Stimulated activated CD4-positive, alpha-beta T cell treated with anti-CD3 and anti-CD28 coated beads, Interleukin-1b, Interleukin-23, amount 100 ng/mL, for 4 hours (primary cell): ENCODE data around the gene ZFHX3.

Experiments used
- DNase-seq, 2 donors: peaks; one replicate each; pipeline ENCODE4 v3.0.0-alpha.2; 2020; ENCODE audit warnings: low read depth in 2 of 2

ZFHX3 gene

GRCh38 chr16:72934636-72935403 lies 113.1 kb downstream of the ZFHX3 start:
- DNase-seq, result no peak

DNA sequence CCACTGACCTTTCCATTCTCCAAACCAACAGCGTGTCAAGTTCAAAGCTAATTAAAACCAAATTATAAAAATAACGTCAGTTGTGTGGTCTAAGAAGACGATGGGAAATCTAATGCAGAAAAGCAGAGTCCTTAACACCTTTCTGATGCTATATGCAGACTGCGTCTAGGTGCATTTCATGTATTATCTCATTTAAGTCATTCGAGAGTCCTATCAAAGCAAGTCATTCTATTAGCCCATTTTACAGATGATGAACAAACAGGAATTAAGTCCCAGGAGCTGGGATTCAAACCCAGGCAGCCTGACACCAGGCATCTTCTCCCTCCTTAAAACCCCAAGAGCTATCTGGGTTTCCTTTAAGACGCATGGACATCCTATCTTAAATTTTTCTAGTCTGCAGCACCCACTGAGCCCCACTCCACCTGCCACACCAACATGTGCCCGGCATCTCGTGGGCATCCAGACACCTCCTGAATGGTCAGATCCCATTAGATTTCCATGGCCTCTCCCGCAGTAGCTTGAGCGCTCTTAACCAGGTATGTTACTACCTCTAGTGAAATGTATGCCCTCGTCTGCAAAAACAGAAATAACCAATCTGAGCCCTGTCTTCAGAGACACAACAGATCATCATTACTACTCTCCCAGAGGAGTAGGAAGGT lies 115.1 kb downstream of the ZFHX3 start:
- no peak for DNase-seq

DNA sequence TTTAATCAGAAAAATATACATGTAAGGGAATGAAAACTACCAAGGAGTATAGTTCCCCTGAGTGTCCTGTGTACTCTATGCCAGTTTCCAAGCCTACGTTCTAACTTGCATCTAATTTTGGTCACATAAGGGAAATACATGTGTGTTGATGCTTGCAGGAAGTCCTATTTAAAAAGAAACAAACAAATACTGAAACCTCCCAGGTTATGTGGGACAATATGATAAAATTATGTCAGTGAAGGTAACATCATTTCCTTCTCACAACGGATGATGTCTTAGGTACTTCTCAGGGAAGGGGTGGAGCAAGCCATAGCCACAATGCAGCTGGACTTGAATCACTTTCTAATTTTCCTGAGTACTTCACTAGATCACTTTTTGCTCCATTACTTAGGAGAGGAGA lies 115.9 kb downstream of the ZFHX3 start:
- no peak for DNase-seq

GRCh38 chr16:72930396-72930795 lies 117.5 kb downstream of the ZFHX3 start:
- DNase-seq, result no peak

- DNase-seq, result no peak
Observed at GRCh38 chr16:72928090-72928981, 119.6 kb downstream of the ZFHX3 start.

DNA sequence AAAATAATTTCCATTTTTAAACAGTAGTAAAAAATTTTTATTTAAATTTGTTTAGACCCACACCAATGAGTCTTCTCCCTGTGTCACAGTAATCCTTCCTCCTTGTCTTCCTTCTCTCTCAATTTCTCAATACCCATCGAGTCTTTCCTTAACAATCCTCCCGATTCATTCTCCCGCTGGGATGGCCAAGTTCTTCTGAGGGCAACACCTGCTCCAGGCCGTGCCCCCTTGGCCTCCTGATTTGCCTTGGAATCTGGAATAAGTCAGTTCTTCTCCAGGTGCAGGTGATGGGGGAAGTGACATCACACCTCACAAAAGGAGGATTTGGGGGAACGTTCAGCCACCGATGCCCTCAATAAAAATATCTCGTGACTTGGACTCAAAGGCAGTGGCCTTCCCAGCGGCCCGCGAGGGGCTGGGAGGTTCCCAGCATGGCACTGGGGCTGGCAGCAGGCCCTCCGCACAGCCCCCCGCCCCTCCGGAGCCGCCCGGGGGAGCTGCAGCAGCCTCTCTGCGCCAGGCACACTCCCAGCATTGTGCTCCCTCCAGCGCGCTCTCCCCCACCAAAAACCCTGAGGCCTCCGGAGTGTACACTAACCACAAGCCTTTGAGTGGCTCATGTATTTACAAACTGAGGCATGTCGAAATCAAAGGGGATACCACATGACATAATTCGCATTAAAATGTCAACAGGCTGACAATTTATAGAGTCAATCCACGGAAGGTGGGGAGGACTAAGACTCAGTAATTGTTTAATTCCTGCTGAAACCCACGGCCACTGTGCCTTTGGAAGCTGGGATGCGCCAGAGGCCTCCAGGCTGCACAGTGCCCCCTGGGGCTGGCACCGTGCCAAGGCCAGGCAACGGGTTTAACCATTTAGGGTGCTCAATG lies 120.5 kb downstream of the ZFHX3 start:
- no peak for DNase-seq

DNA sequence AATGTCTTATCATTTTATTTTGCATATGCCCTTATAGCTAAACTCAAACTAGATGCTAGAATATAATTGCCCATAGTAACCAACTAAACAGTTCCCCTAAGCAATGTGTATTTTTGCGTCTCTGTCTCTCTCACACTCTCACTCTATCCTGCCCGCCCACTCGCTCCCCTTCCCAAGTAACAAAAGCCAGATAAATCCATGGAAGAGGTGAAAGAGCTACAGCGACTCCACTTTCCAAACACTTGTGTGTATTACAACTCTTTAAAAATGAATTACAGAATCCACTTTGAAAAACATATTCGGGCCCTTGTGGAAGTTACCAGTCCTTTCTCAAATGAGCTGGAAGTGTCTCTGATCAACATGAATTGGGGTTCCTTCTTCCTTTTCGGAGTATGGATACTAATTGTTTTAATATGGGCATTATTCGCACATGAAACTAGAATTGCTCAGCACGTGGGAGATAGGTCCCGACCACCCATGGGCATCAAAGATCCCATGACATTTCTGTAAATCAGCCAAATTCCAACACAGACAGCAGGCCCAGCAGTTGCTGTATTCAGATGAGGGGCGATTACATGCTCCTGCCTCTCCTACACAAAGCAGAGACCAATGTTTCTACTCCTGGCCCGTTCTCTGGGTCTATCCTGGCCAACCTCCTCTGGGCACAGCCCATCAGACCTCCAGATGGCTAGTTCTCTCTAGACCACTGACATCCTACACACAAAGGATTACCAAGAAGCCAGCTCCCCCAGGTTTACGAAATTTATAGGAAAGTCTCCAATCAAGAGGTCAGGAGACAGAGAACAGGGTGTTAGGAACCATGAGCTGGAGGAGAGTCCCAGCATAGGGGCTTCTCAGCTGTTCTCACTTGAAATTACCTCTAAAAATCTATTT lies 121.5 kb downstream of the ZFHX3 start:
- no peak for DNase-seq

GRCh38 chr16:72925631-72925979 lies 122.3 kb downstream of the ZFHX3 start:
- no peak for DNase-seq

DNA sequence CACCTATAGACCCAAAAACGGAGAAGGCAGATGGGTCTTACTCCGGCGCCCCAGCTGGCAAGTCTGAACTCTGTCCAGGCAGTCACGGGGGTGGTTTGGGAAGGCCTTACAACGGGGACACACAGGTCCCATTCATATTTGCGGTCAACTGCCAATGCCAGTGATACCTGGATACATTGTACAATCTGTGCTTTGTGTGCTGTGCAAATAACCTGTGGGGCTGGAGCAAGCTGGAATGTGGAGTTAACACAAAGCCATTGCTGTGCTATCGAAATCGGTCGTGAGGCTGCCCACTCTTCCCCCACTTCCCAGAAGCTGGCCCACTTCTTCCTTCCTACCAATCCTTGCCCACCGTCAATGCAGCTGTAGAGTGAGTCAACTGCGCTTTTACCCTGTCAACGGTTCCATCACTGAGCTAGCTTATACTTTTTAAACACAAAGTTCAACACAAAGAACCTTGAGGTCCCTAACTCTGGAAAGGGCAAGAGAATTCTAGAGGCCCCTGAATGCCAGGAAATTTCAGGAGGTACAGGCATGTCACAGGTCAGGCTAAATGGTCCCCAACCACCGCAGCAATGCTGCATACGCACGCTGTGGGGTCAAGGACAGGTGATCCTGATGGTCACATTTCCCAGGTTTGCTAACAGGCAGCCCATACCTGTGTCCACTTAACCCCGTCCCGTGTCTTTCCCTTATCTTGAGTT lies 122.8 kb downstream of the ZFHX3 start:
- DNase-seq, result no peak

DNA sequence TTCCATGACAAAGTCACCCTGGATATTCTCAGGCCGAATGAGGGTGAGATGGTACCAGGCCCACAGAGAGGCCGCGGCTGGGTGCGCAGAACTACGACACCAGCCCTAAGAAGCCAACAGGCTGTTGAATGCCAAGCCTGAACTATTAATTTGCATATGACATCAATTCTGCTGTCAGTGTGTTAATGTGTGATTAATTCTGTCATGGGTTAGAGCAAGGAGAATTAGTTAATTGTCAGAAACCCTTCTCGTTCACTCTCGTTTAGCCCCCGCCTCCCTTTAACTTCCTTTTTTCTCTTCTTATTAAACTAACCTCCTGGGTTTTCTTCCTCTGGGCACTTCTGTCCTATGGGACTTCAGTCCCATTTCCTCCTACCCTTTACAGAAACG lies 123.4 kb downstream of the ZFHX3 start:
- no peak for DNase-seq

DNA sequence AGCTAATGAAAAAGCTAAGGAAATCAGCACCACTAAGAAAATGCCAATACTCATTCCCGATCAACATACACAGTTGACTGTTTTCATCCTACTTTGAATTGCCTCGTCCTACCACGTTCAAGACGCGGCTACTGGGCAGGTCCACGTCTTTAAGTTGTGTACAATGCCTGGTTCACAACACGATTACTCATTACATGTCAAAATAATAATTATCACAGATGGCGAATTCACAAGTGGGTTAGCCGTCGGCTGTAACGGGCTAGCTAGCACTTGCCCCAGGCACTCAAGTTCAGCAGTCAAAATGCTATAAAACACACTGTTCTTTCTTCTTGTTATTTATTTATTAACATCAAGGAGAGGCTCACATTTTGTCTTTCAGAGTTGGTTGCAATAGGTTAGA lies 124.2 kb downstream of the ZFHX3 start:
- no peak for DNase-seq

DNA sequence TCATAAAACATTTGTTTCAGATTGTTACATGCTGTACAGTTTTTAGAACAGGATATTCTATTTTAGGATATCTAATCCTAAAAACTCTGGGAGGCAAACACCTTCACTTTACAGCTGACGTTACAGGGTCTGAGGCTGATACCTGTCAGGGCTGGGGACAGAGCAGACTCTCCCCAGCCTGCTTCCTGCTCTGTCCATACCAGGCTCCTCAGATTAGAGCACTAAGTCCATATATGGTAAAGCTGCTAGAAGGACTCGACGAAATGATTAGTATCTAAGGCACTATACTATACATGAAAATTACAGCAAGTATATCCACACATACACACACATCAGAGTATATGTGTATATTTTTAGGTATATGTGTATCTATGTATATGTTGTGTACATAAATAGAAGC lies 125.2 kb downstream of the ZFHX3 start:
- no peak for DNase-seq

DNA sequence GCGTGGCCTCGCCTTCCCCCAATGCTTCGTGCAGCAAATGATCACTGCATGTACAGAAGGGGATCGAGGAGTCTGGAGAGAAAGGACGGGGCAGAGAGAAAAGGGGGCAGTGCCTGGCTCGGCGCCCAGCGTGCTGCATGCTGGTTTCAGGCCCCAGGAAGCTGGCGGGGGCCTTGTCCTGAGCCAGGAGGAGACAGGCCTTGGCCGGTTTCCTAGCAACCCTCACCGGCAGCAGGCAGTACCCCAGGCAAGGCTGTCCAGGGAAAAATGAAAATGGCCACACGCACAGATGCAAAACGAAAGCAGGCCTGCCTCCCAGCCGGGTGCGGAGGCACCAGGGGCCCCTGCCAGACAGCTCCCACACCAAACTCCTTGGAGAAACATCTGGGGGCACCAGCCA lies 126.3 kb downstream of the ZFHX3 start:
- no peak for DNase-seq

DNA sequence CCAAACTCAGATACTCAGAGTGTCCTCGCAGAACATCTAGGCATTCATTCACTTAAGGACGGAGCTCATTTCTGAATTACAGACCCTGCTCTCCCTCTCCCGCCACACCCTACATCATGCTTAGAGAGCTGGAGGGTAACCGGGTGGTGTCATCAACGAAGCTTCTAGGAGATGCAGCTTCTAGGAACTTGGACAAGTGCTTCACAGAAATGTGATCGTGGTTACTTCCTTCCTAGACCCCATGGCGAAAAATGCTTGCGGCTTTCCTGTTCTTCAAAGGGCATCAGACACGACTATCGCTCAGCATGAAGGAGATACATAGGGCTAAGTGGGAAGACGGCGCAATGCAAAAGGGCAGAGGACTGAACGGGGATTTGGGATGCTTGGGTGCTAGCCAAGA lies 126.8 kb downstream of the ZFHX3 start:
- no peak for DNase-seq

- DNase-seq, result no peak
Observed at GRCh38 chr16:72917051-72917450, 130.9 kb downstream of the ZFHX3 start.

- DNase-seq, result no peak
Observed at GRCh38 chr16:72915331-72915730, 132.6 kb downstream of the ZFHX3 start.

- no peak for DNase-seq
Observed at GRCh38 chr16:72913551-72913950, 134.4 kb downstream of the ZFHX3 start.

DNA sequence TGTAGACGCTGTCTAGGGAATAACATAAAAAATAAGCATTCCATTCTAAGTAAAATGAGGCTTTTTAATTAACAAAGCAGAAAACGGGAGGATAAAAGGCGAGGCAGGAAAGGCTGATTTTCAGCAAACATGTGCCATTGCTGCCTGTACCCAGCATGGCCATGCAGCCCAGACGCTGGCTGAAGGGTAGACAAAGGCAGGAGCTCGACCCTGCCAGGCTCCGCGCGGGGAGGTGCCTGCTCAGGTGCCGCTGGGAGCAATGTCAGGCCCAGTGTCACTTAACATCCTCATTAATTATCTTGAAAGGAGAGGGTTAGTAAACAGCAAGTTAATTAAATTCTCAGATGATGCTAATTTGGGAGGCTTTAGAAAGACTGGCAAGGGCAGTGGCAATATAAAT lies 136.0 kb downstream of the ZFHX3 start:
- DNase-seq, result no peak

GRCh38 chr16:72910875-72911274 lies 137.1 kb downstream of the ZFHX3 start:
- no peak for DNase-seq

- no peak for DNase-seq
Observed at GRCh38 chr16:72910381-72910780, 137.5 kb downstream of the ZFHX3 start.
